Effector memory CD4-positive, alpha-beta T cell (primary cell): ENCODE data around the gene SIPA1.

Source experiments
- DNase-seq, 3 donors: peaks; one replicate each; pipeline ENCODE4 v3.0.0-alpha.2; 2020
- H3K27ac ChIP-seq: 2 replicates; pipeline ENCODE4 v1.7.0; 2013; ENCODE audit warnings: mild to moderate bottlenecking, low read length, moderate library complexity; ENCODE audit not compliant: insufficient read depth, poor library complexity, severe bottlenecking
- H3K27me3 ChIP-seq: replicated peaks from 2 replicates; pipeline ENCODE4 v1.7.0; 2013; ENCODE audit warnings: mild to moderate bottlenecking, low read length; ENCODE audit not compliant: insufficient read depth, control insufficient read depth, poor library complexity, severe bottlenecking
- H3K36me3 ChIP-seq: 2 replicates; pipeline ENCODE4 v1.7.0; 2013; ENCODE audit warnings: mild to moderate bottlenecking, low read length, moderate library complexity; ENCODE audit not compliant: control insufficient read depth, insufficient read depth
- H3K4me1 ChIP-seq: 2 replicates; pipeline ENCODE4 v1.7.0; 2013; ENCODE audit warnings: low read length, mild to moderate bottlenecking; ENCODE audit not compliant: control insufficient read depth, insufficient read depth, poor library complexity, severe bottlenecking
- H3K4me3 ChIP-seq: 2 replicates; pipeline ENCODE4 v1.7.0; 2013; ENCODE audit warnings: low read length, low read depth, mild to moderate bottlenecking; ENCODE audit not compliant: insufficient read depth, poor library complexity, severe bottlenecking
- H3K9me3 ChIP-seq: 2 replicates; pipeline ENCODE4 v1.7.0; 2013; ENCODE audit warnings: mild to moderate bottlenecking, low read length, moderate library complexity; ENCODE audit not compliant: control insufficient read depth
- total RNA-seq, 3 donors: gene quantifications; one replicate each; lab custom pipeline; 2026; lab: John Stamatoyannopoulos, UW

Gene SIPA1, protein sequence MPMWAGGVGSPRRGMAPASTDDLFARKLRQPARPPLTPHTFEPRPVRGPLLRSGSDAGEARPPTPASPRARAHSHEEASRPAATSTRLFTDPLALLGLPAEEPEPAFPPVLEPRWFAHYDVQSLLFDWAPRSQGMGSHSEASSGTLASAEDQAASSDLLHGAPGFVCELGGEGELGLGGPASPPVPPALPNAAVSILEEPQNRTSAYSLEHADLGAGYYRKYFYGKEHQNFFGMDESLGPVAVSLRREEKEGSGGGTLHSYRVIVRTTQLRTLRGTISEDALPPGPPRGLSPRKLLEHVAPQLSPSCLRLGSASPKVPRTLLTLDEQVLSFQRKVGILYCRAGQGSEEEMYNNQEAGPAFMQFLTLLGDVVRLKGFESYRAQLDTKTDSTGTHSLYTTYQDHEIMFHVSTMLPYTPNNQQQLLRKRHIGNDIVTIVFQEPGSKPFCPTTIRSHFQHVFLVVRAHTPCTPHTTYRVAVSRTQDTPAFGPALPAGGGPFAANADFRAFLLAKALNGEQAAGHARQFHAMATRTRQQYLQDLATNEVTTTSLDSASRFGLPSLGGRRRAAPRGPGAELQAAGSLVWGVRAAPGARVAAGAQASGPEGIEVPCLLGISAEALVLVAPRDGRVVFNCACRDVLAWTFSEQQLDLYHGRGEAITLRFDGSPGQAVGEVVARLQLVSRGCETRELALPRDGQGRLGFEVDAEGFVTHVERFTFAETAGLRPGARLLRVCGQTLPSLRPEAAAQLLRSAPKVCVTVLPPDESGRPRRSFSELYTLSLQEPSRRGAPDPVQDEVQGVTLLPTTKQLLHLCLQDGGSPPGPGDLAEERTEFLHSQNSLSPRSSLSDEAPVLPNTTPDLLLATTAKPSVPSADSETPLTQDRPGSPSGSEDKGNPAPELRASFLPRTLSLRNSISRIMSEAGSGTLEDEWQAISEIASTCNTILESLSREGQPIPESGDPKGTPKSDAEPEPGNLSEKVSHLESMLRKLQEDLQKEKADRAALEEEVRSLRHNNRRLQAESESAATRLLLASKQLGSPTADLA
- 251 to 301 (median 262) reads per million in 3 donors for total RNA-seq

DNA sequence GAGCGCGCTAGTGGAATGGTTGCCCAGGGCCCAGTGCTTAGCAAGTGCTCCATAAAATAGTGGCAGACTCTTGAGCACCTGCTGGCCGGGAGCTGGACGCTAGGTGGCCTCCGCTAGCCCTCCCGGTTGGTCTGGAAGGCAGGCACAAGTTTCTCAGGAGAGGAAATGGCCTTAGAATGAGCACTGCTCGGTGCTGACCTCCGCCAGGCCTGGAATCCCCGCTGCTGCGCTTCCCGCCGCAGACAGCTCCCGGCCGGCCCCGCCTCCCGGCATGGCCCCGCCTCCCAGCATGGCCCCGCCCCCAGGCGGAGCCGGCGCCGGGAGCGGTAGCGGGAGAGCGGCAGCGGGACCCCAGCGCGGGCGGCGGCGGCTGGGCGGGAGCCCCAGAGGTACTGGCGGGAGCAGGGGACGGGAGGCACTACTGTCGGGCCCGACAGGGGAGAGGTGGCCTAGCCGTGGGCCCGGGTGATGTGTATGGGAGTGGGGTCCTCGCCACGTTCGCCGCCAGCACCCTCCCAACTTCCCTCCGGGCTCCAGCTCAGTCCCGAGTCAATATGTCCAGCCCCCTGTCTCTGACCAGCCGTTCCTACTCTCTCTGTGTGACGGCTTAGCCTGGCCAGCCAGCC, at the start of gene SIPA1:
Gene SIPA1, plus strand, starts transcription at position 308 of the 626 bp plus-strand sequence. CDS start 2,821 bp downstream, outside the sequence.
- no peaks in the 10 kb centered on the region for H3K9me3 ChIP-seq
- H3K36me3 ChIP-seq = peaks cover 40% of the 10 kb centered on the region
- peak within 1 kb of the TSS; percentile 83 for H3K4me3 ChIP-seq
- H3K4me1 ChIP-seq = peaks cover 56% of the 10 kb centered on the region
- DNase-seq = peak; percentile 65
- peak within 1 kb of the TSS; percentile 92 for H3K27ac ChIP-seq
- no peaks in the 10 kb centered on the region for H3K27me3 ChIP-seq

DNA sequence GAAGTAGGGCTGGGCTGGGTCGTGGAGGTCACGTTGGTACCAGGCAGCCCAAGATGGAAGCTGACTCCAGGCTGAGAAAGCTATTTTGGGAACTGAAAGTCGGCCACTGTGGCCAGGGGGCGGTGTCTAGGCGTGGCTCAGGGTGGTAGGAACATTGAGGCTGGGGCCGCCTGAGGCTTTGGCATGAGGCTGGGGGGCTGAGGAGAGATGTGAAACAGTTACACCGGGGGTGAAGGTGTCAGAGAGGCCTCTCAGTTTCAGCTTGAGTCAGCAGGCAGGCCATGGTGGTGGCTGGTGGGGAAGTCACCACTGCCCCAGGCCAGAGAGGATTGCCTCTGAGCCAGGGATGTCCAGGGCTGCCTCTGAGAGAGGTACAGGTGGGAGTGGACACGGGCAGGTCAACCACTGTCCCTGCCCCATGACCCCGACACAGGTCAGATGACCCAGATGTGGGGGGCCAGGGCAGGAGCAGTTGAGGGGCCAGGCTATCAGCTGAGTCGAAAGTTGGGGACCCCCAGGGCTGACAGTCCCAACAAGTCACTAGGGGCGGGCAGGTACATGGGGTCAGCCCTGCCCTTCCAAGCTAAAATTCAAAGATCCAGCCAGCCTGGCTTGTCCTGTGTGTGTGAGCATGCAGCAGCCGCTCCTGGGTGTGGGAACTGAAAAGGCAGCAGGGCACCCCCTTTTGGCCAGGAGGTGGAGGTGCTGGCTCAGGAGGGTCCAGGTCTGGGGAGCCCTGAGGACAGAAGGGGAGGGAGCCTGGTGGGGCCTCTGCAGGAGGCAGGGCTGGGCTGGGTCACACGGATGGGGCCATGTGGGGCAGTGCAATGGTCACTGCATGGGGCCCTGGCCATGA, 49.5 kb upstream of the SIPA1 start:
- Histone ChIP-seq H3K27me3 (no peaks in the 10 kb centered on the region), H3K27ac (peak overlapping the region; percentile 16), H3K4me3 (no peak overlapping the region), H3K9me3 (no peaks in the 10 kb centered on the region), H3K36me3 (peaks cover 47% of the 10 kb centered on the region), H3K4me1 (peaks cover 16% of the 10 kb centered on the region)
- peak; percentile 61 to 69 (median 67) for DNase-seq

- no peak for DNase-seq
- Histone ChIP-seq H3K9me3 (no peaks in the 10 kb centered on the region), H3K27ac (peak overlapping the region; percentile 45), H3K36me3 (peaks cover 42% of the 10 kb centered on the region), H3K4me3 (no peak overlapping the region), H3K27me3 (no peaks in the 10 kb centered on the region), H3K4me1 (peaks cover 19% of the 10 kb centered on the region)
These were observed 48.3 kb upstream of the SIPA1 start for GRCh38 chr11:65589444-65590239.

DNA sequence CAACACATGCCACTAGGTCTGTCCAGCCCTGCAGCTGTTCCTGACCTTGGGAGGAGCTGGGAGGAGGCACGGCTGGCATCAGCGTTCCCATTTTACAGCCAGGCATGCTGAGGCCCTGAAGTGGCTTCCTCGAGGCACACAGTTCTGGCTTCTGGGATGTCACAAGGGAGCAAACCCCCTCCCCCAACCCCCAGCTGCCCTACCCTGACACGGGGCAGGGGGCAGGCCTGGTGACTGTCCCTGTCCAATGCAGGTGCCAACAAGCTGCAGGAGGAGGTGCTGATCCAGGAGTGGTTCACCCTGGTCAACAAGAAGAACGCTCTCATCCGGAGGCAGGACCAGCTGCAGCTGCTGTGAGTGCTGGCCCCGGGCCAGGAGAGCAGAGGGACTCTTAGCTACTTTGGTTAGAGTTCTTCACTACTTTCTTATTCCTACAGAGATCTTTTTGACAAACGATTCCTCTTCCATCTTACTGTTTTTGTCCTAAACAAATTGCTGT, 47.6 kb upstream of the SIPA1 start:
- H3K36me3 ChIP-seq = peaks cover 42% of the 10 kb centered on the region
- no peak overlapping the region for H3K4me3 ChIP-seq
- H3K4me1 ChIP-seq = peaks cover 24% of the 10 kb centered on the region
- no peak for DNase-seq
- H3K27ac ChIP-seq = no peak overlapping the region
- no peaks in the 10 kb centered on the region for H3K27me3 ChIP-seq
- H3K9me3 ChIP-seq = no peaks in the 10 kb centered on the region

- no peak overlapping the region for H3K4me3 ChIP-seq
- no peak overlapping the region for H3K27ac ChIP-seq
- peaks cover 32% of the 10 kb centered on the region for H3K4me1 ChIP-seq
- no peaks in the 10 kb centered on the region for H3K27me3 ChIP-seq
- peaks cover 28% of the 10 kb centered on the region for H3K36me3 ChIP-seq
- DNase-seq = no peak
- no peaks in the 10 kb centered on the region for H3K9me3 ChIP-seq
These were observed 45.7 kb upstream of the SIPA1 start for GRCh38 chr11:65591939-65592857.

DNA sequence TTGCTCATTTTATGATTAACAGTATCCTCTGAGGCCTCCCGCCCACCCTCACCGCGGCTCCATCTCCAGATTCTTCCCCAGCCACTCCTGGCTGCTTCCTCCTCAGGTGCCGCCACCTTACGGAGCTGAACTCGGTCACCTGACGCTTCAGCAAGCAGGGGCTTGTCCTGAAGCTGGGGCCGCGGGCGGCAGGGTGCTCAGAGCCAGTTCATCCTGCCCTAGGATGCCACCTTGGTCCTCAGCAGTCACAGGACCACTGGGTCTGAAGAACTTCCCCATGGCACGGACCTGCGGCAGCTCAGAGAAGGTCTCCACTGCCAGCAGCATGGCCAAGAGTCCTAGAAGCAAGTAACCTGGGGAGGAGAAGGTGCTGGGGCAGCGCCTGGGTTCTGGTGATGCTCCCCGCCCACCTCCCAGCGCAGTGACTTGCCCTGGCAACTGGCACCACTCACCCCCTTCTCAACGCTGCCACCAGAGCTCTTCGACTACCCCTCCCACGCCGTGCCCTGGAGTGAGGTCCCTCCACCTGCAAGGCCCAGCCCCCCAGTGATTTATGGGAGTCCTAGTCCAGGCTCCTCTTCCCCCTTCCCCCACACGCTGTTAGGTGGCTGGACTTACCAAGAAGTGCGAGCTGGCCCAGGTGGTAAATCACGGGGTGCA, 44.9 kb upstream of the SIPA1 start:
- no peak for DNase-seq
- Histone ChIP-seq H3K4me3 (no peak overlapping the region), H3K27me3 (no peaks in the 10 kb centered on the region), H3K4me1 (peaks cover 25% of the 10 kb centered on the region), H3K27ac (no peak overlapping the region), H3K36me3 (peaks cover 34% of the 10 kb centered on the region), H3K9me3 (no peaks in the 10 kb centered on the region)

- H3K9me3 ChIP-seq = no peaks in the 10 kb centered on the region
- H3K4me1 ChIP-seq = peaks cover 17% of the 10 kb centered on the region
- no peak overlapping the region for H3K27ac ChIP-seq
- peaks cover 42% of the 10 kb centered on the region for H3K36me3 ChIP-seq
- no peaks in the 10 kb centered on the region for H3K27me3 ChIP-seq
- no peak for DNase-seq
- no peak overlapping the region for H3K4me3 ChIP-seq
These were observed 44.1 kb upstream of the SIPA1 start for GRCh38 chr11:65593518-65594414.
